ENCODE data around the gene LCP2. TPM values are rescaled to one million over a fixed set of nuclear protein-coding genes. Genes with fewer than 3 reads are reported as not detected.

The LCP2 gene
- total RNA-seq, 8 experiments from 2014 or later: 0.25 to 3.3 (median 0.64) TPM; not detected in 1

DNA sequence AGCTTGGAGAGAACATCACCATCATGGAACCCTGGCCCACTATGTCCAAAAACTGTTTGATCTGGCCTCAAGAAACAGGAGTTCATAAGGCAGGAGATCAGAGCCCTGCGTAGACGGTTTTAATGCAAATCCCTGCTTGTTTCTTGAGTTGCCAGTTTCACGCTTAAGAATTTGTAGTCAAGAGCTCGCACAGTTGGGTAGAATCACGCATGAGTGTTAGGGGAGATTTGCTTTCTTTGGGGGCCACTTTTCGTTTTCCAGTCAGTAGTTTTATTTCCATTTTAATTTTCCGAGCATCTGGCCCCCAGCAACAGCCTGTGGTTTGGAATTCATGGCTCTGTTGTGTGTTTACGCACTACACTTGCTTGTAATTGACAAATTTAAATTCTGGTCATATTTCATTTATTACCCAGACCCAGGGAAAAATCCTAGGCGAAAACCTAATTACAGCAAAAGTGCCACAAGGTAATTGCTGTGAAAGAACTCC, 71.4 kb downstream of the LCP2 start:
- Histone ChIP-seq H3K27ac (no peak overlapping the region), H3K4me3 (no peak overlapping the region), H3K4me1 (replicated peaks in 1 of 2) (peaks cover 38 to 61% of the 10 kb centered on the region in 2 donors)
- peak in 1 of 8 experiments; percentile 5 for ATAC-seq (replicated peaks in 6 of 8)
- 15 to 84% (median 71%) methylated on average over 2 to 8 of the region's 9 CpGs for WGBS, 10 experiments
- in situ Hi-C loops (cut with MboI; ENCODE audit: low pct_unique_long_range_greater_than_20kb in 2 of 9, low sequenced_read_pairs in 9 of 9, unreplicated experiment in 9 of 9): loop anchor here in 7 of 9 experiments (10.0 to 25.0 kb wide), 5 partner anchors 186 to 399 kb away; no protein-coding TSS in a partner anchor

DNA sequence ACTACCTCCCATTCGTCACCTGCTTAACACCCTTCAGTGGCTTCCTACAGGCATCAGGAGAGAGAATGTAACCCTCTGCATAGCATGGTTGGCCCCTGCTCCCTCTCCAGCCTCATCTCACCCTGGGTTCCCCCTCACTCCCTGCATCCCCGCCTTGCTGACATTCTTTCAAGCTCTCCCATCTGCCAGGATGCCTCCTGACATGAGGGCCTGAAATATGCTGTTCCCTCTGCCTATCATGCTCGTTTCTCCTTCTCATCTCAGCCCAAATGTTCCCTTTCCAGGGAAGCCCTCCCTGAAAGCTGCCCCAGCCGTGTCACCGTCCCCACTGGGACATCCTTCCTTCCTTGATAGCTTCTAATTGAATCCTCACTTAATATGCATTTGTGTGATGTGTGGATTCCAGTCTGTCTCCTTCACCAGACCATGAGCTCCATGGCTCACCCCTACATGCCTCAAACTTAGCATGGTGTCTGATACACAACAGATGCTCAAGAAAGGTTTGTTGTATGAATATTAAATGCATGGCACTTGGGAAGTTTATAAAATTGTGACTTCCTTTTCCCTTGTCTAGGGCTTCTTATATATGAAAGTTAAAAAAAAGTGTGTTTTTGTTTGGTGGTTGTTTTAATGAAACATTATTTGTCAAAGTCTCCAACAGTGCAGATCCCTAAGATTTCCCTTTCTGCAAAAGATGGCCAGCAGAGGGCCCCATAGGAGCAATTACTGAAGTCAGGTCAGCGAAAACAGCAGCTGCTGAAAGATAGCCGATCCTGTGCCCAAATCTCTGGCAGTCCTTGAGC, 72.0 kb downstream of the LCP2 start:
- WGBS, 10 experiments: 0 to 90% (median 35%) methylated on average over 1 to 5 of the region's 7 CpGs; no CpG with 5 or more reads in 2 of the 10 experiments
- in situ Hi-C loops (cut with MboI; ENCODE audit: low pct_unique_long_range_greater_than_20kb in 2 of 9, low sequenced_read_pairs in 9 of 9, unreplicated experiment in 9 of 9): loop anchor here in 7 of 9 experiments (10.0 to 25.0 kb wide), 5 partner anchors 187 to 399 kb away; no protein-coding TSS in a partner anchor
- Histone ChIP-seq H3K4me1 (replicated peaks in 1 of 2) (peaks cover 45 to 67% of the 10 kb centered on the region in 2 donors), H3K27ac (no peak overlapping the region), H3K4me3 (no peak overlapping the region)
- peak; percentile 61 to 84 (median 68) for ATAC-seq (replicated peaks in 6 of 8)

DNA sequence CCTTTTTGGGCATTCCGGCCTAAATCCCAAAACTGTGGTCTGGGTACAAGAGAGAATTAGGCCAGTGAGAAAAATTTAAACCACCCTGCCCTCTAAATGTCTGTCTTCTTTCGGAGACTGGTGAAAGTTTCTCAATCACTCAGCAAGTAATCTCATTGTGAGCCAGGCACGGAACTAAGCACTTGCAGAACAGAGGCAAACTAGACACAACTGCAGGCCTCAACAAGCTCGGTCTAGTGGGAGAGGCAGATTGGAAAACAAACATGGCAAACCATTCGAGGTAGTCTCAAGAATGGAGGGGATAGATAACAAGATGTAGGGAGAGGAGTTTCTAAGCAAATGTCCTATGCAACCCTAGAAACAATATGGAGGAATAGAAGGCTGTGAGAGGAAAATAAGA, 73.7 kb downstream of the LCP2 start:
- WGBS, 10 experiments: 20 to 100% (median 73%) methylated on average over 2 to 5 of the region's 5 CpGs
- no peak overlapping the region for H3K27ac ChIP-seq
- H3K4me3 ChIP-seq: no peak overlapping the region
- in situ Hi-C loops (cut with MboI; ENCODE audit: low pct_unique_long_range_greater_than_20kb in 2 of 9, low sequenced_read_pairs in 9 of 9, unreplicated experiment in 9 of 9): loop anchor here in 5 of 9 experiments (10.0 to 25.0 kb wide), 5 partner anchors 112 to 537 kb away; partner anchors contain the start of gene FOXI1 (in 1 of the 5)
- no peak for ATAC-seq (replicated peaks in 6 of 8)
- peaks cover 53 to 66% of the 10 kb centered on the region in 2 donors for H3K4me1 ChIP-seq (replicated peaks in 1 of 2)

DNA sequence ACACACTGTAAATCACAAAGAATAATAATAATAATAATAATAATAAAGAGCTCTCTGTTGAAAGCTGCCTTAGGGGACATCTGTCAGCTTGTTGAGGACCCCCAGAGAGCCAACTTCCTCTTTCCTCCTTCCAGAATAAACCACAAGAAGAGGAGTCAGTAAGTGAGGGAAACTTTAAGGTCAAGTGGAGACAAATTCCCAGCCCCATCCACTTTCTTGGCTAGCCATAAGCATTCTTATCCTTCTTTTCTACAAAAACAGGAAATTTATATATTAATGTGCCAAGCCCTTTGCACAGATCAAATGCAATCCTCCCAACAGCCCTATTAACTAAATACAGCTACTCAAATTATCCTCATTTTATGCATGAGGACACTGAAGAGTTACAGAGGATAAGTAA, 74.2 kb downstream of the LCP2 start:
- in situ Hi-C loops (cut with MboI; ENCODE audit: low pct_unique_long_range_greater_than_20kb in 2 of 9, low sequenced_read_pairs in 9 of 9, unreplicated experiment in 9 of 9): loop anchor here in 5 of 9 experiments (10.0 to 25.0 kb wide), 5 partner anchors 111 to 536 kb away; partner anchors contain the start of gene FOXI1 (in 1 of the 5)
- no peak overlapping the region for H3K27ac ChIP-seq
- ATAC-seq (replicated peaks in 6 of 8): no peak
- H3K4me3 ChIP-seq: no peak overlapping the region
- H3K4me1 ChIP-seq (replicated peaks in 1 of 2): peaks cover 50 to 61% of the 10 kb centered on the region in 2 donors

DNA sequence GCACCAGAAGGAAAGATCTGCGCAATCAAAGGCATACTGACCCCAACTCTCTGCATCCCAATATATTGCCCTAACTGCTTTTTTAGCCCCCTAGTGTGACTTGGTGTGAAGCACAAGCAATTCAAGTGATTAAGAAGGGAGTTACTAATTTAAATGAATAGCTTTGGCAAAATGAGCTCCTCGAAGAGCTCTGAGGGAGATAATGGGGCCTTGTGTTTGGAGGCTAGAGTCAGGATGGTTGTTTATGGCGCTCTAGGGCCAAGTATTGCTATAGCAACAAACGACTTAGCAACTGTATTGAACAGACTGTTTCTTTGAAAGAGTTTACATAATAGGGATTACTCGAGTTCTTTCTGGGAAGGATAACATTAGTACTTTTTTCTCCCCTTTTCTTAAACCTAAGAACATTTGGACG, 76.2 kb downstream of the LCP2 start:
- in situ Hi-C loops (cut with MboI; ENCODE audit: low pct_unique_long_range_greater_than_20kb in 2 of 9, low sequenced_read_pairs in 9 of 9, unreplicated experiment in 9 of 9): loop anchor here in 5 of 9 experiments (10.0 to 25.0 kb wide), 5 partner anchors 109 to 534 kb away; partner anchors contain the start of gene FOXI1 (in 1 of the 5)
- Histone ChIP-seq H3K27ac (peak overlapping the region in 1 of 2 donors; percentile 23), H3K4me3 (no peak overlapping the region), H3K4me1 (replicated peaks in 1 of 2) (peaks cover 38 to 42% of the 10 kb centered on the region in 2 donors)
- ATAC-seq (replicated peaks in 6 of 8): peak in 6 of 8 experiments; percentile 39 to 89 (median 88)
- WGBS, 10 experiments: 14 to 54% (median 22%) methylated on average over 2 to 6 of the region's 6 CpGs; no CpG with 5 or more reads in 1 of the 10 experiments

DNA sequence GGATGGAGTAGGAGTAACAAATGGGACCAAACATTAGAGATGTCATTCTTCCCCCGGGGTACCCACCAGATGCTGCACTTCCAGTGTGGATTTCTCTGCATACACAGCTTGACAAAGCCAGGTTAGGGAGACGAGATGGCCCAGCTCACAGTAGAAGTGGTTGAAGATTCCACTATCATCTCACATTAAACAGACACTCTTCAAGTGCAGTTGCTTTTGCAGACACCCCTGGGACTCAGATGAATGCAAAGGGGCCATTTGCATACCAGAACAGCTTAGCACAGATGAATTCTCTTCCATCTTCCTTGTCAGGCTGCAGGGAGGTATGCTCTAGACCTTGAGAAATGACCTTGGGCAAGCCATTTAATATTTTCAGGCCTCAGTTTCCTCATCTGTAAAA, 77.4 kb downstream of the LCP2 start:
- H3K27ac ChIP-seq: no peak overlapping the region
- WGBS, 10 experiments: 20 to 86% (median 58%) methylated on average over 1 to 2 of the region's 2 CpGs; no CpG with 5 or more reads in 6 of the 10 experiments
- ATAC-seq (replicated peaks in 6 of 8): peak in 3 of 8 experiments; percentile 13 to 37 (median 29)
- in situ Hi-C loops (cut with MboI; ENCODE audit: low pct_unique_long_range_greater_than_20kb in 2 of 9, low sequenced_read_pairs in 9 of 9, unreplicated experiment in 9 of 9): loop anchor here in 5 of 9 experiments (10.0 to 25.0 kb wide), 5 partner anchors 108 to 533 kb away; partner anchors contain the start of gene FOXI1 (in 1 of the 5)
- H3K4me1 ChIP-seq (replicated peaks in 1 of 2): peaks cover 34 to 38% of the 10 kb centered on the region in 2 donors
- no peak overlapping the region for H3K4me3 ChIP-seq

DNA sequence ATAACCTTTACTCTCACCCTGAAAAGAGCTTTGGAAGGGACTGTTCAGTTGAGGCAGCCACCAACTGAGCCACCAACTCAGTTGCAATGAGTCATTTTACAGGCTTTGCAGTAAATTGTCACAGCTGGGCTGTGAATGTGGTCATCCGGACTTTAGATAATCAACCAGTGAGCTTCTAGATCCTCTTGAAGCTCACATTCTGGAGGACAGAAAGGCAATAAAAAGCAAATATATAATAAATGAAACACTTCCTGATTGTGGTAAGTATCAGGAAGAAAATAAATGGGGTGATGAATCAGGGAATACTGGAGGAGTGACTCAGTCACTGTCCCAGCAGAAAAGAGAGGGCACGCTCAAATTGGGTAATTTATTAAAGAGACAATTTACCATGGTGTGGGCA, 78.0 kb downstream of the LCP2 start:
- no peak overlapping the region for H3K27ac ChIP-seq
- H3K4me3 ChIP-seq: no peak overlapping the region
- peak in 6 of 8 experiments; percentile 13 to 59 (median 44) for ATAC-seq (replicated peaks in 6 of 8)
- in situ Hi-C loops (cut with MboI; ENCODE audit: low pct_unique_long_range_greater_than_20kb in 2 of 9, low sequenced_read_pairs in 9 of 9, unreplicated experiment in 9 of 9): loop anchor here in 5 of 9 experiments (10.0 to 25.0 kb wide), 5 partner anchors 107 to 532 kb away; partner anchors contain the start of gene FOXI1 (in 1 of the 5)
- WGBS, 10 experiments: 7 to 100% (median 45%) methylated on average over 1 to 2 of the region's 2 CpGs; no CpG with 5 or more reads in 4 of the 10 experiments
- H3K4me1 ChIP-seq (replicated peaks in 1 of 2): peaks cover 34 to 38% of the 10 kb centered on the region in 2 donors

DNA sequence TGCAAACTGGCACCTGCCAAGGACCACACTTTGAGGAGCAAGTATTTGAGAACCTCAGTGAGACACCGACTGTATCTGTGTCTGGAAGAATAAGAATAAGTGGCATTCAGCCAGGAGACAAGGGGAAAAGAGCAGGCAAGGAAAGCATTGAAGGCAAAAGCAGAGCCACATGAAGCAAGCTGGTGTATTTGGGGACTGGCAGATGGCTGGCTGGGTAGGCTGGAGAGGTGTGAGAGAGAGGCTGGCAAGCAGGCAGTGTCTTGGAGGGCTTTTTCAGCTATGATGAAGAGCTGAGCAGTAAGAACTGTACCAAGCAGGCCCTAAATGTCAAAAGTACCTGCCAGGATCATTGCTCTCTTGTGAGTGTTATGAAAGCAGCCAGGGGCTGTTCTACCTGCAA, 78.9 kb downstream of the LCP2 start:
- in situ Hi-C loops (cut with MboI; ENCODE audit: low pct_unique_long_range_greater_than_20kb in 2 of 9, low sequenced_read_pairs in 9 of 9, unreplicated experiment in 9 of 9): loop anchor here in 2 of 9 experiments (25.0 kb wide), 2 partner anchors 106 to 531 kb away; partner anchors contain the start of gene FOXI1 (in 1 of the 2)
- H3K4me1 ChIP-seq (replicated peaks in 1 of 2): peaks cover 34 to 38% of the 10 kb centered on the region in 2 donors
- ATAC-seq (replicated peaks in 6 of 8): no peak
- WGBS, 10 experiments: 20 to 100% (median 71%) methylated on average over 1 of the region's 1 CpG; no CpG with 5 or more reads in 4 of the 10 experiments
- no peak overlapping the region for H3K27ac ChIP-seq
- H3K4me3 ChIP-seq: no peak overlapping the region

DNA sequence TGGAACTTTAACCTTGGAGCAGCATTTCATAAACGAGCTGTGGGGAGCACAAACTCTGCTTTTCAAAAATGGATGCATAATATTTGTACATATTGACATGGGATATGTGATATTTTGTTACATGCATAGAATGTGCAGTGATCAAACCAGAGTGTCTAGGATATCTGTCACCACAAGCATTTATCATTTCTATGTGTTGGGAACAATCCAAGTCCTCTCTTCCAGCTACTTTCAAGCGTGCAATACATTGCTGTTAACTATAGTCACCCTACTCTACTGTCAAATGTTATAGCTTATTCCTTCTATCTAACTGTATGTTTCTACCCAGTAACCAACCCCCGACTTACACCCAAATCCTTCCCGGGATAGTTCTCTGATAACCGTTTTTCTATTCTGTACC, 79.7 kb downstream of the LCP2 start:
- WGBS, 10 experiments: 34 to 92% (median 83%) methylated on average over 1 to 5 of the region's 5 CpGs; no CpG with 5 or more reads in 1 of the 10 experiments
- in situ Hi-C loops (cut with MboI; ENCODE audit: low pct_unique_long_range_greater_than_20kb in 2 of 9, low sequenced_read_pairs in 9 of 9, unreplicated experiment in 9 of 9): loop anchor here in 2 of 9 experiments (25.0 kb wide), 2 partner anchors 106 to 531 kb away; partner anchors contain the start of gene FOXI1 (in 1 of the 2)
- peaks cover 29 to 33% of the 10 kb centered on the region in 2 donors for H3K4me1 ChIP-seq (replicated peaks in 1 of 2)
- H3K4me3 ChIP-seq: no peak overlapping the region
- H3K27ac ChIP-seq: no peak overlapping the region
- peak in 2 of 8 experiments; percentile 40 to 46 for ATAC-seq (replicated peaks in 6 of 8)

DNA sequence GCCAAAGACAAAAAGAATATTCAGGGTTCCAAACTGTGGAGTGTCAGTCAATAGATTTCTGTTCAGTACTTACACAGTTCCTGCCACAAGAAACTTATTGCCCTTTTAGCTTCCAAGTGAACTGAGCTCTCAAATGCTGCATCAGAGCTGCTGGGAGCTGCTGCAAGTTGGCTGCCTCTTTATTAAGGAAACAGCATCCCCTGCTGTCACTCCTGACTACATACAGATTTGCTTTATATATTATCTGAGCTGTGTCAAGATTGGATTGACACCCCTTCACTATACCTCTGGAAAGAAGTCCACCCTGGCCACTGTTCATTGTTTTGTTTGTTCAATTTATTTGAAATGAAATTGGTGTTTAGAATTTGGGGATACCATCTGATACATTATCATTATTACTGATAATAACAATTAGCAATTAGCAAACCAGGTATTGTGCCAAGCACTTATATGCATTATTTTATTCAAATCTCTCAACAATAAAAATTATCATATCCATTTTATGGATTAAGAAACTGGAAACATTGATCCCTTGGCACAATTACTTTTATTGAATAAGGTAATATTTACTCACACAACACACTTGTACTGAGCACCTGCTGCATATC, 81.2 kb downstream of the LCP2 start:
- in situ Hi-C loops (cut with MboI; ENCODE audit: low pct_unique_long_range_greater_than_20kb in 2 of 9, low sequenced_read_pairs in 9 of 9, unreplicated experiment in 9 of 9): loop anchor here in 2 of 9 experiments (25.0 kb wide), 2 partner anchors 104 to 529 kb away; partner anchors contain the start of gene FOXI1 (in 1 of the 2)
- Histone ChIP-seq H3K4me3 (no peak overlapping the region), H3K4me1 (replicated peaks in 1 of 2) (peaks cover 16 to 19% of the 10 kb centered on the region in 2 donors), H3K27ac (no peak overlapping the region)
- ATAC-seq (replicated peaks in 6 of 8): peak; percentile 68 to 84 (median 78)

DNA sequence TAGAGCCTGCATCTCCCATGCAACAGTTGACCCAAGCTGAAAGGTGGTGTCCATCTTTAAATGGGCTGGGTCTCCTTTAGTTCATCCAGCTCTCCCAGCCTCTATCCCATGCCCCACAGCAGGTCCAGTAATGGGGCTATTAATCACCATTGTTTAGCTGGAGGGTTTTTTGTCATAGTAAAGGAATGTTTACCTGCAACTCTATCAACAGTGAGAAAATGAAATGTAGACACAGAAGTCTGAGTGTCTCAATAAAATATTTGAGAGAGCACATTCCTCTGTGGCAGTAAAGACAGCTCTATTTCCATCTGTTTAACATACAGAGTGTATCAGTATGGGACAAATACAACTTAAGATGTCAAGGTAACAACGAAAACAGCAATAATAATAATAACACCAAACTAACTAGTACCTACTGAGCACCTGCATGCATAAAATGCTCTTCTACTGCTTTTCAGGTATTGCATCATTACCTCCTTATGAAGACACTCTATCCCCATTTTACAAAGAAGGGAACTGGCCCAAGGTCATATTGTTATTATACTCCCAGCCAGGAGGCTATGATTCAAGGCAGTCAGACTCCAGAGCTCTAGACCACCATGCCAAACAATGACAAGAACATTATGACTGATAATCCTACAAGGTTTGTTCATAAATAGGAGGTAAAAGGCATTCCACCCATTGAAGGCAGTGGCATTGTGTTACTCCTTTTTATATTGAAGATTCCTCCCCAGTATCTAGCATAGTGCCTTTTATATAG, 85.8 kb downstream of the LCP2 start:
- WGBS, 10 experiments: 0 to 86% (median 20%) methylated on average over 1 of the region's 1 CpG; no CpG with 5 or more reads in 3 of the 10 experiments
- in situ Hi-C loops (cut with MboI; ENCODE audit: low pct_unique_long_range_greater_than_20kb in 2 of 9, low sequenced_read_pairs in 9 of 9, unreplicated experiment in 9 of 9): loop anchor here in 2 of 9 experiments (25.0 kb wide), 2 partner anchors 99 to 524 kb away; partner anchors contain the start of gene FOXI1 (in 1 of the 2)
- no peak overlapping the region for H3K27ac ChIP-seq
- H3K4me1 ChIP-seq (replicated peaks in 1 of 2): no peaks in the 10 kb centered on the region
- no peak overlapping the region for H3K4me3 ChIP-seq
- ATAC-seq (replicated peaks in 6 of 8): peak in 1 of 8 experiments; percentile 21

DNA sequence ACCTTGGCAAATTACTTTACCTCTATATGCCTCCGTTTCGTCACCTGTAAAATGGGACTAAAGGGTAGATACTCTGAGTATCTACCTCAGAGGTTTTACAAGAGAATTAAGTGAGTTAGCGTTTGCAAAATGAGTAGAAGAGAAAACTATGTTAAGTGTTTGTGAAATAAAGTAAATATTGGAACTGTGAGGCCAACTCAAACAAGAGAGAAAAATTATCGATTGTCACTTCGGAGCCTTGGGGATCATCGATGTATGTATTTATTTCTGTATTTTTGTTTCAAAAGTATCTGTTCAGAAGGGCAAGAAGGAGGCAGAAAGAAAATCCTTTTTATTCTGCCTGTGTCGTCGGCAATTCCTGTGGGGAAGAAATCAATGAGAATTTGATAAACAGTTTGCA, 90.6 kb downstream of the LCP2 start:
- no peak overlapping the region for H3K27ac ChIP-seq
- H3K4me3 ChIP-seq: no peak overlapping the region
- H3K4me1 ChIP-seq (replicated peaks in 1 of 2): no peaks in the 10 kb centered on the region
- no peak for ATAC-seq (replicated peaks in 6 of 8)
- in situ Hi-C loops (cut with MboI; ENCODE audit: low pct_unique_long_range_greater_than_20kb in 2 of 9, low sequenced_read_pairs in 9 of 9, unreplicated experiment in 9 of 9): loop anchor here in 2 of 9 experiments (25.0 kb wide), 2 partner anchors 95 to 520 kb away; partner anchors contain the start of gene FOXI1 (in 1 of the 2)
- 49 to 100% (median 78%) methylated on average over 1 to 8 of the region's 8 CpGs for WGBS, 10 experiments
